Renal cortical epithelial cell (primary cell): ENCODE results near the gene RGSL1. TPM values are rescaled to one million over a fixed set of nuclear protein-coding genes. Genes with fewer than 3 reads are reported as not detected.

Experiments
- DNase-seq: peaks from one replicate; pipeline ENCODE4 v3.0.0-alpha.2; 2011; ENCODE audit warnings: low read depth
- total RNA-seq: library from RNA; depleted of rRNA; stranded (reverse); fragments of >200 nt; gene quantifications from 2 replicates; pipeline ENCODE4 v1.2.3, GENCODE V29; 2014

The RGSL1 gene
- total RNA-seq, 1 donor from 2014 or later: 0.15 TPM

- DNase-seq: peak; percentile 79
Observed at GRCh38 chr1:182588500-182589396, 138.8 kb downstream of the RGSL1 start, which contains the start of gene RNASEL. RNASEL (minus strand) TSS chr1:182589256; CDS start chr1:182586806, 2,450 bp downstream.

GRCh38 chr1:182589520-182589919 is 139.6 kb downstream of the RGSL1 start:
- no peak for DNase-seq

- DNase-seq: no peak
Observed at GRCh38 chr1:182589931-182590330, 140.0 kb downstream of the RGSL1 start.

GRCh38 chr1:182595641-182596240 is 145.8 kb downstream of the RGSL1 start:
- DNase-seq: peak; percentile 66

GRCh38 chr1:182596934-182597333 is 147.0 kb downstream of the RGSL1 start:
- no peak for DNase-seq

GRCh38 chr1:182598296-182598695 is 148.3 kb downstream of the RGSL1 start:
- DNase-seq: no peak

GRCh38 chr1:182599339-182599738 is 149.4 kb downstream of the RGSL1 start:
- no peak for DNase-seq

- no peak for DNase-seq
Observed at GRCh38 chr1:182600036-182600713, 150.2 kb downstream of the RGSL1 start.

GRCh38 chr1:182600745-182601415 is 150.9 kb downstream of the RGSL1 start:
- DNase-seq: no peak

GRCh38 chr1:182601416-182601786 is 151.5 kb downstream of the RGSL1 start:
- peak; percentile 67 for DNase-seq

GRCh38 chr1:182601913-182602312 is 152.0 kb downstream of the RGSL1 start:
- no peak for DNase-seq

GRCh38 chr1:182602935-182603645 is 153.1 kb downstream of the RGSL1 start:
- peak; percentile 43 for DNase-seq

GRCh38 chr1:182603646-182604174 is 153.8 kb downstream of the RGSL1 start:
- no peak for DNase-seq

GRCh38 chr1:182604175-182605164 is 154.5 kb downstream of the RGSL1 start, which contains the start of gene RGS16:
RGS16 (minus strand) TSS chr1:182604389; CDS start chr1:182604259, 130 bp downstream.
- peak; percentile 53 for DNase-seq

GRCh38 chr1:182607566-182607965 is 157.6 kb downstream of the RGSL1 start:
- no peak for DNase-seq

GRCh38 chr1:182608236-182608635 is 158.3 kb downstream of the RGSL1 start:
- no peak for DNase-seq

GRCh38 chr1:182608845-182609610 is 159.1 kb downstream of the RGSL1 start:
- no peak for DNase-seq
